Right renal pelvis (tissue), 4 donors: Measurements from ENCODE around the gene NFATC1. TPM values are rescaled to one million over a fixed set of nuclear protein-coding genes. Genes with fewer than 3 reads are reported as not detected.

Source experiments
- DNase-seq, 4 donors: peaks; one replicate each; pipeline ENCODE4 v3.0.0-alpha.2; 2013; ENCODE audit warnings: low read depth in 4 of 4, low spot score in 3 of 4, missing footprints in 1 of 4
- polyA plus RNA-seq, 4 donors: library from polyadenylated mRNA; unstranded; fragments of 120-200 nt; gene quantifications; one replicate each; pipeline ENCODE4 v1.2.1, GENCODE V29; 2013; ENCODE audit not compliant: insufficient read length in 4 of 4

The NFATC1 gene
- polyA plus RNA-seq: 1 to 10 TPM; 6.3 to 7.9 (median 6.5) TPM

DNA sequence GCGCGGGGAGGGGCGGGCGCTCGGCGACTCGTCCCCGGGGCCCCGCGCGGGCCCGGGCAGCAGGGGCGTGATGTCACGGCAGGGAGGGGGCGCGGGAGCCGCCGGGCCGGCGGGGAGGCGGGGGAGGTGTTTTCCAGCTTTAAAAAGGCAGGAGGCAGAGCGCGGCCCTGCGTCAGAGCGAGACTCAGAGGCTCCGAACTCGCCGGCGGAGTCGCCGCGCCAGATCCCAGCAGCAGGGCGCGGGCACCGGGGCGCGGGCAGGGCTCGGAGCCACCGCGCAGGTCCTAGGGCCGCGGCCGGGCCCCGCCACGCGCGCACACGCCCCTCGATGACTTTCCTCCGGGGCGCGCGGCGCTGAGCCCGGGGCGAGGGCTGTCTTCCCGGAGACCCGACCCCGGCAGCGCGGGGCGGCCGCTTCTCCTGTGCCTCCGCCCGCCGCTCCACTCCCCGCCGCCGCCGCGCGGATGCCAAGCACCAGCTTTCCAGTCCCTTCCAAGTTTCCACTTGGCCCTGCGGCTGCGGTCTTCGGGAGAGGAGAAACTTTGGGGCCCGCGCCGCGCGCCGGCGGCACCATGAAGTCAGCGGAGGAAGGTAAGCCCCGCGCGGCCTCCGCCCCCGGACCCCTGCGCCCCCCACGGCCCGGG, at the start of gene NFATC1:
NFATC1 (plus strand) TSS at position 170 of the 644 bp plus-strand sequence; CDS start at position 465, 295 bp downstream.
- DNase-seq: no peak

- DNase-seq: no peak
Observed at GRCh38 chr18:79345981-79346380, 49.7 kb upstream of the NFATC1 start.

GRCh38 chr18:79348066-79348465, 47.7 kb upstream of the NFATC1 start:
- DNase-seq: no peak

GRCh38 chr18:79352432-79352831, 43.3 kb upstream of the NFATC1 start:
- no peak for DNase-seq

- DNase-seq: peak in 1 of 4 donors; percentile 22
Observed at GRCh38 chr18:79353267-79353666, 42.5 kb upstream of the NFATC1 start.

DNA sequence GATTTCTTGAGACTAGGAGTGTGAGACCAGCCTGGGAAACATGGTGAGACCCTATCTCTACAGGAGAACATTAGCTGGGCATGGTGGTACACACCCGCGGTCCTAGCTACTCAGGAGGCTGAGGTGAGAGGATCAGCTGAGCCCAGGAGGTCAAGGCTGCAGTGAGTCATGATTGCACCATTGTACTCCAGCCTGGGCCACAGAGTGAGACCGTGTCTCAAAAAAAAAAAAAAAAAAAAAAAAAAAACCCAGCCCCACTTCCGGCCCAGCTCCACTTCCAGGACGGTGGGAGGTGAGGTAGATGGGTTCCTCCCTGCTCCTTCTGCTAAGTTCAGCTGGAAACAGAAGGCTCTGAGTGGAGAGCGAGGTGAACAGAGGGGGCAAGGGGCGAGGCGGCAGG, 41.4 kb upstream of the NFATC1 start:
- no peak for DNase-seq

DNA sequence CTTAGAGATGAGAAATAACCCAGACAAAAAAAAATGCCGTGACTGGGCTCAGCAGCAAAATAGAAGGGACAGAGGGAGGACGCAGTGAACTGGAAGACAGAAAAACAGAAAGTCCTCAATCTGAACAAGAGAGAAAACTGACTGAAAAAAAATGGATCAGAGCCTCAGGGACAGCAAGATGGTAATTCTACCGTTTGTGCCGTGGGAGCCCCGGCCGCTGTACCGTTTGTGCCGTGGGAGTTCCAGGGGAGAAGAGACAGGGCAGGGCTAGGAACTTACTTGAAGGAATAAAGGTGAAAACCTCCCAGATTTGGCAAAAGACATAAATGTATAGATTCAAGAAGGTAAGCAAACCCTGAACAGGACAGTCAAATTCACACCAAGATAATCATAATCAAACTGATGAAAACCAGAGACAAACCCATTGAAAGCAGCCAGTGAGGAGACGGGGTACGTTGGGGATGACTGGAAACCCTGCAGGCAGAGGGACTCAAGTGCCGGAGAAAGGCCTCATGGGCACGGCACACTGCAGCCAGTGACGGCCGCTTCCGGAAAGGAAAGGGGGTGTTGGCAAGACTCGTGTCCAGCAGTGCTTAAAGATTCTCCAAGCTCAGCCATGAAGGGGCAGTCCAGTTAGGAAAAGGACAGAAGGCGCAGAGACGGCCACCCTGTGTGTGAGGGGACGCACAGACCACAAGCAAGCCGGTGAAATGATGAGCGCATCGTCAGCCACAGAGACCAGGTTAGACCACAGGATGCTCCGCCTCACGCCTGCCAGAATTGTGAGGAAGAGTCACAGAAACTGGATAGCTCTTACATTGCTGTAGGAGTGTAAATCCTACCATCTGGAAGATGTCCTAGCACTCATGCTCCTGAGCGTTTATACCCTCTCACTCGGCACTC, 40.0 kb upstream of the NFATC1 start:
- DNase-seq: no peak

DNA sequence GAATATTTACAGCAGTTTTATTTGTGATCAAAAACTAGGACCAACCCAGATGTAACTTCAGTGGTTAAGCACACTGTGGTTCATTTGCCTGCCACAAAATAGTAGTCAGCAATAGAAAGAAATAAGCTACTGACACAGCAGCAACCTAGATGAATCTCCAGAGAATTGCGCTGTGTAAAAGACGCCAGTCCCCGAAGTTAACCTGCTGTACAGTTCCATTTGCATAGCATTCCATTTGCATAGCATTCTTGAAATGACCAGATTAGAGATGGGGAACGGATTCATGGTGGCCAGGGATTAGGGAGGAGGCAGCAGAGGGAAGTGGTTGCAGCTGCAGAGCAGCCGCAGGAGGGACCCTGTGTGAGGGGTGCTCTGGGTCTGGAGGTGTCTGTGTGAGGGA, 39.3 kb upstream of the NFATC1 start:
- DNase-seq: no peak

DNA sequence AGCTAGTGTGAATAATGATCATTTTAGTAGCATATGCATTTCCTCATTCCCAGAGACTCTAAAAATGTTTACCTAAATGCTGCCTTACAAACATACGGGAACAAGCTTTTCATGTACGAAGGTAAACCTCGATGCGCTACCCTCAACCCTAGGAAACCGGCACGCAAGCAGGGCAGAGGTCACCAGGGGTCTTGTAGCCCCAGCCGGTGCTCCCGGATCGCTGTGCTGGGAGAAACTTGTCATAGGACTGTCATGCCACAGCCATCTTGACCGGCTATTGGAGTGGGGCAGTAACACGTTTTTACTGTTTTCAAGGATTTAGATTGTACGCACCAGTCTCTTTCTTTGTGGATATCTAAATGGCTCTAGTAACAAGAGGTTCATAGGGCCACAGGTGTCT, 34.8 kb upstream of the NFATC1 start:
- no peak for DNase-seq

- DNase-seq: no peak
Observed at GRCh38 chr18:79361766-79362522, 33.8 kb upstream of the NFATC1 start.

GRCh38 chr18:79365701-79366100, 30.0 kb upstream of the NFATC1 start:
- DNase-seq: no peak

- no peak for DNase-seq
Observed at GRCh38 chr18:79366177-79367094, 29.3 kb upstream of the NFATC1 start.

DNA sequence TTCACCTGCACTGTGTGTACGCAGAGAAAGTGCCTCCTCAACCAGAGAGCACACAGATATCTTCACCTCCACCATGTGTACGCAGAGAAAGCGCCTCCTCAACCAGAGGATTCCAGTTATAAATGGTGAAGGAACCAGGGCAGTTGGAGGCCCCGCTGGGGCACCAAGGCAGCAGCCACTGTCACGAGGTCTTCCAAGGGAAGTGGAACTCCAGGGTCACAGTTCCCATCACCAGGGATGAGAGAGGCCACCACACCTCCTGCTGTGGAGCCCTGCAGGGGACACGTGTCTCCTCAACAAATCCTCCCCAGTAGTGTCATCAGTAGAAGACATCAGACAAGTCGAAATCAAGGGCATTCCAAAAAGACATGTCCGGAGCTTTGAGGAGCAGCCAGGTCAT, 28.2 kb upstream of the NFATC1 start:
- DNase-seq: no peak

DNA sequence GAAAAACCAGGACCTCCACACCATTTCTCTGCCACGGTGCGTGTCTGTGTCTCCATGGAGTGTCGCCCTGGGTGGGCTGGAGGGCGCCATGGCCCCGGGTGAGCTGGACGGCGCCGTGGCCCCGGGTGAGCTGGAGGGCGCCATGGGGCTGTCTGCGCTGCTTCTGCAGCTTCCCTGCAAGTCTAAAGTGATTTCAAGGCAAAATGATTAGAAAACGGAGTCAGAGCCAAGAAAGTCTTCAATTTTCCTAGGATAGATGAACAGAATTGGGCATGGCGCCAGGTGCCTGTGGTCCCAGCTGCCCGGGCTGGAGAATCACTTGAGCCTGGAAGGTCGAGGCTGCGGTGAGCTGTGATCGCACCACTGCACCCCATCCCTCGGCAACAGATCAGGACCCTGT, 27.7 kb upstream of the NFATC1 start:
- DNase-seq: no peak

- DNase-seq: no peak
Observed at GRCh38 chr18:79368681-79369080, 27.0 kb upstream of the NFATC1 start.

DNA sequence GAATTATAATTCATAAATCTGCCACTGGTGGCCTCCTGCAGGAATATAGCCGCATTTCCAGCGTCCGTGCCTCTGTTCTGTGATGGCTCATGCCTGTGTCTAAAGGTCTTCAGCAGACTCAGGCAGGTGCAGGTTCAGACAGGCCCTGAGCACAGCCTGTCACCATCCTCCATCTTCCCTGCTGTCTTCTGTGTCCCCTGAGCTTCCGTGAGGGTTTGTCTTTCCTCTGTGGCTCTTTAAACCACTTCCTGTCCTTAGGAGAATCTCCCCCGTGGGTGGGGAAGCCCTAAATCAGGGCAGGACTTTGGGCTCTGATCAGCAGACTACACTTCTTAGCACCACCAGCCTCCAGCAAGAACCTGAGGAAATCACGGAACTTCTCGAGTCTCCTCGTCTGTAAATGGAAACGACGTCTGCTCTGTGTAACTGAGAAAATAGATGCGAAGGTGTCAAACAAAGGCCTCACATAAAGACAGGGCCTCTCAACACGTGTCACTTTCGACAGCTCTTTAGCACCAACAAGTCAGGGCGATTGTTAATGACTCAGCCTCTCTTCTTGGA, 24.1 kb upstream of the NFATC1 start:
- no peak for DNase-seq

DNA sequence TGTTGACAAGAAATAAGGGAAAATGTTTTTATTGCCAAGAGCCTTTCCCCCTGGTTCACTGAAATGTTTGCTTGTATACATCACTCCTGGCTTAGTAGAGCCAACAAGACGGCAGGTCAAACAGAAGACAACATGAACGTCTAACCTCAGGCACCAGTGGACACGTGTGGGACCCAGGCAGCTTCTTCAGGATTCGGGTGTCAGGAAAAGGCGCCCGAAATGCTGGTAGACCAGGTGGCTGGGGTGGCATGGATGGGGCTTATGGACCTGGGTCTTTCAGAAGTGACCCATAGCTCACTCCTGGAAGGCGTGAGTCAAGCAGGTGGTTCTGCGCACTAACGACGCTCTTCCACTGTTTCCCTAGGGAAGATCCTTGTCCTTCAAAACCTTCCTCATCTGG, 23.3 kb upstream of the NFATC1 start:
- no peak for DNase-seq

- DNase-seq: no peak
Observed at GRCh38 chr18:79372991-79373390, 22.7 kb upstream of the NFATC1 start.

GRCh38 chr18:79373736-79374135, 22.0 kb upstream of the NFATC1 start:
- DNase-seq: no peak
